Measurements from ENCODE around the gene USP13.

USP13 gene

DNA sequence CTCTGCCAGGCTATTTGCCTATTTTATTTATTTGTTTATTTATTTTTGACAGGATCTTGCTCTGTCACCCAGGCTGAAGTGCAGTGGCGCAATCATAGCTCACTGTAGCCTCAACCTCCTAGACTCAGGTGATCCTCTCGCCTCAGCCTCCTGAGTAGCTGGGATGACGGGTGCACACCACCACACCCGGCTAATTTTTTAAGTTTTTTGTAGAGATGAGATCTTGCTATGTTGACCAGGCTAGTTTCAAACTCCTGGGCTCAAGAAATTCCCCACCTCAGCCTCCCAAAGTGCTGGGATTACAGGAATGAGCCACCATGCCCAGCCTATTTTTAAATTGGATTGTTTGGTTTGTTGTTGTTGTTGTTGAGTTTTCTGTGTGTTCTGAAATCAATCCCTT, 42.8 kb upstream of the USP13 start:
- no peak overlapping the region for H3K27ac ChIP-seq
- TF ChIP-seq, protein P1, sequence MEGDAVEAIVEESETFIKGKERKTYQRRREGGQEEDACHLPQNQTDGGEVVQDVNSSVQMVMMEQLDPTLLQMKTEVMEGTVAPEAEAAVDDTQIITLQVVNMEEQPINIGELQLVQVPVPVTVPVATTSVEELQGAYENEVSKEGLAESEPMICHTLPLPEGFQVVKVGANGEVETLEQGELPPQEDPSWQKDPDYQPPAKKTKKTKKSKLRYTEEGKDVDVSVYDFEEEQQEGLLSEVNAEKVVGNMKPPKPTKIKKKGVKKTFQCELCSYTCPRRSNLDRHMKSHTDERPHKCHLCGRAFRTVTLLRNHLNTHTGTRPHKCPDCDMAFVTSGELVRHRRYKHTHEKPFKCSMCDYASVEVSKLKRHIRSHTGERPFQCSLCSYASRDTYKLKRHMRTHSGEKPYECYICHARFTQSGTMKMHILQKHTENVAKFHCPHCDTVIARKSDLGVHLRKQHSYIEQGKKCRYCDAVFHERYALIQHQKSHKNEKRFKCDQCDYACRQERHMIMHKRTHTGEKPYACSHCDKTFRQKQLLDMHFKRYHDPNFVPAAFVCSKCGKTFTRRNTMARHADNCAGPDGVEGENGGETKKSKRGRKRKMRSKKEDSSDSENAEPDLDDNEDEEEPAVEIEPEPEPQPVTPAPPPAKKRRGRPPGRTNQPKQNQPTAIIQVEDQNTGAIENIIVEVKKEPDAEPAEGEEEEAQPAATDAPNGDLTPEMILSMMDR (conservative IDR thresholded peaks at IDR 0.05): no peak

DNA sequence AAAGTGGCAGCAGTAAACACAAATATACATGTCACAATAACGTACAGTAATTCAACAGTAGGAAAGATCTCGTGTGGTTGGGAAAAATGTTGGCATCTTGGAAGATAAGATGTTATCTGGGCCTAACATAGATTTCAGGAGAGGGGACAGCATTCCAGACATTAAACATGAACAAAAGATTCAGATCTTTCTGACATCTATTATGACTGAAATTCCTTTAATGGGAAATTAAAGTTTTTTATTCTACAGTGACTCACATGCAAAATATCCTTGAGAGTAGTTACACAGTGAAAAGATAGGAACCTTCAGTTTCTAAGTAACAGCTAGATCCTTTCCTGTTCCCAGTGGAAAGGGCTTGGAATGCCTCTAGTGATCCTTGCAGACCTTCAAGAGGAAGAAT, 39.0 kb upstream of the USP13 start:
- TF ChIP-seq, protein P1 (conservative IDR thresholded peaks at IDR 0.05): no peak
- H3K27ac ChIP-seq: no peak overlapping the region

DNA sequence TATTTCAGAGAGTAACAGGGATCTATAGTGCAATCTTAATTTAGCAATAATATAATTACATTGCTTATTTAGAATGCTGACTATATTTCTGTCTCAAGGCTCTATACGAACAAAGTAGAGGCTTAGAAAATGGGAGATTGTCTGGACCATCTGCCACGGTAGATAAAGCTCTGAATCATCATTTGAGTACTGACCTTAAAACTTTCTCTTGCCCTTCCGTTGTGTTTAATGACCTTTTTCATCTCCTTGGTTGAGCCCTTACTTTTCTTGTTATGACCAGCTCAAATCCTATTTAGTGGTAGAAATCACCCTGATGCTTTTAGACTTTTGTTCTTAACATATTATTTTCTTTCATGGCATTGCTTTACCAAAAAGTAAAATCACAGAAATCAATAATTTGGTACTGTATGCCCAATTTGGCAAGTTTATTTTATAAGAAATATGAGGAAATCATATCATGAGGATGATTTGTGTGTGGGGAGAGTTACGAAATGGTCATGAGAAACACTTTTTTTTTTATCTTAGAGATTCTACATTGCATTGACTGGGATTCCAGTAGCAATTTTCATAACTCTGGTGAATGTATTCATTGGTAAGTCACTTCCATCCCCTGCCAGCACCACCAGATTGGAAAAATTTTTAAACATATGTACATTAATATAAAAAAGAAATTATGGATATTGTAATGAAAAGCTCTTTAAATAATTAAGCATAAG, 37.2 kb upstream of the USP13 start:
- TF ChIP-seq, protein P1 (conservative IDR thresholded peaks at IDR 0.05): no peak

DNA sequence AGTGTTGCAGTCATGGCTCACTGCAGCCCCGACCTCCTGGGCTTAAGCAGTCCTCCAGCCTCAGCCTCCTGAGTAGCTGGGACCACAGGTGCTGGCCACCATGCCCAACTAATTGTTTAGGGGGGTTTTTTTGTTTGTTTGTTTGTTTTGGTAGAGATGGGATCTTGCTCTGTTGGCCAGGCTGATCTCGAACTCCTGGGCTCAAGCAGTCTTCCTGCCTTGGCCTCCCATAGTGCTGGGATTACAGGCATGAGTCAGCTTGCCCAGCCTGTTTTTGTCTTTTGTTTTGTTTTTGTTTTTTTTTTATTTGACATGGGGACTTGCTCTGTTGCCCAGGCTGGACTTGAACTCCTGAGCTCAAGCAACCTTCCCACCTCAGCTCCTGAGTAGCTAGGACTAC, 30.8 kb upstream of the USP13 start:
- H3K27ac ChIP-seq: no peak overlapping the region
- TF ChIP-seq, protein P1 (conservative IDR thresholded peaks at IDR 0.05): no peak

More for the DNA sequence above, 37.2 kb upstream of the USP13 start:
- H3K27ac ChIP-seq: no peak overlapping the region

DNA sequence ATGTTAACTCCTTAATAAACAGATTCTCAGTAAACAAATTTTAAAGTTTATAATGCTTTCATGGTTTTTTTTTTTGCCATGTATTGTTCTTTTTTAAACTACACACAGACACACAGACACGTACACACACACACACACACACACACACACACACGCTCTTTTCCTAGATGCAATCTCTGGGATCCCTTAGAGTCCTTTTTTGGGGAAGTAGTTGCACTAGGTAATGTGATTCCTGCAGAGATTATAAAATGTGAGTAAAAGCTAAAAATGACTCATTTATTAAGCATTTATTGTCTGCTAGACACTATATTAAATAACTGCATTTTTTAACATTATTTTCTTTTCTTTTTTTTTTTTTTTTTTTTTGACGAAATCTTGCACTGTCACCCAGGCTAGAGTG, 28.4 kb upstream of the USP13 start:
- no peak overlapping the region for H3K27ac ChIP-seq
- TF ChIP-seq, protein P1 (conservative IDR thresholded peaks at IDR 0.05): no peak

DNA sequence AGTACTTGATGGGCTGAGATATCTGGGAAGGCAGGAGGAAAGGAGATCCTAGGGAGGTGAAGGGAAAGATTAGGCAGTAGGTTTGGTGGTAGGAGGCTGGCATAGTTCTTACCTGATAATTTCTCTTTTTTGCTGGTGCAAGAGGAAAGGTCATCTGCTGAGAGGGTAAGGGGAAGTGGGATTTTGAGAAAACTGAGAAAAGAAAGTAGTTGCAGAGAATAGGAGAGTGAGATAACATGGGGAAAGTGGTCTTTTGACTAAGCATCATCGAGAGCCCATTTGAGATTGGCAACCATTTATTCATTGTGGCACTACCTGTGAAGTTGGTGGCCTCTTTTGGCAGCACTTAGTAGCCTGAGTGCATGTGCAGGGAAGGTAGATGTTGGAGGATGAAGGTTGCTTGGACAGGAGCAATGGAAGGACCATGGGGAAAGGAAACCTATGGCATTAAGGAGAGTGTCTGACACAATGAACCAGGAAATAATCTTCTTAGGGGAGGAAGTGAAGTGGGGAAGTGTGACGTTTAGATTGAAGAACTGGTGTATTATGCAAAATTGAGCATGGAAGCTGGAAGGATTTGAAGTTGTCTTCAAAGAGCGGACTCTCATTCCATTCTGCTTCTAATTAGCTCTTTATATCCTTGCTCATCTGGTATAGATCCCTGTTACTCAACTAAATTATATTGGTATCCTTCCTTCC, 21.9 kb upstream of the USP13 start:
- H3K27ac ChIP-seq: no peak overlapping the region

DNA sequence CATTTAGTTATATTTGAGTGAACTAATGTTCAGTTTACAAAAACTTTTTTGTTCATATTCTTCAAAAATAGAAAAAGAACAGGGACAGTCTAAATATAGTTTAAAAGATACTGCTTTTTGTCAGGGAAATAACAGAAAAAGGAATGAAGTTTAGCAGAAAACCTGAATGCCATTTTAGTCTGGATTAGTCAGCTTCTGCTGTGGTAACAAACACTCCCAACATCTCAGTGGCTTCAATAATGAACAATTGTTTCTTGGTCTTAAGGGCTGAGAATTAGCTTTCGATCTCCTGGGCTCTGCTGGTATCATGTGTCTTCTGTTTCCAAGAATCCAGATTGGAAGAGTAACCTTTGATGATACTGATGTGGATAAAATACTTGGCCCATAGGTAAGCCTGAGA, 12.4 kb upstream of the USP13 start:
- TF ChIP-seq, protein P1 (conservative IDR thresholded peaks at IDR 0.05): no peak
- no peak overlapping the region for H3K27ac ChIP-seq

More for the DNA sequence above, 21.9 kb upstream of the USP13 start:
- TF ChIP-seq, protein P1 (conservative IDR thresholded peaks at IDR 0.05): no peak
